Head of caudate nucleus (tissue), 42 donors: ENCODE data around the gene MYOF.

Experiments used
- DNase-seq, 42 donors: peaks; one replicate each; pipeline versions ENCODE4 v3.0.0 to v3.0.0-alpha.2; 2020 to 2021; ENCODE audit warnings: mixed read lengths in 7 of 42
- intact Hi-C: fragments of 100-400 bp; cut with DNase I; formaldehyde crosslinking; loops from one replicate; pipeline ENCODE4 v1.15.0; 2022

The MYOF gene

GRCh38 chr10:93482145-93482834, at the start of gene MYOF:
Gene MYOF (minus strand): TSS chr10:93482334. CDS start chr10:93482194, 140 bp downstream.
- intact Hi-C loops = loop anchor here (2.0 kb wide), 1 partner anchor 105 kb away; no protein-coding TSS in a partner anchor
- DNase-seq = peak in 27 of 42 donors; percentile 13 to 71 (median 44)

GRCh38 chr10:93518531-93518930, 36.4 kb upstream of the MYOF start:
- intact Hi-C loops = no loop called here
- DNase-seq = no peak

- DNase-seq = no peak
- intact Hi-C loops = no loop called here
Observed at GRCh38 chr10:93516006-93516380, 33.9 kb upstream of the MYOF start.

- intact Hi-C loops = no loop called here
- DNase-seq = peak in 9 of 42 donors; percentile 9 to 47 (median 28)
Observed at GRCh38 chr10:93515071-93516005, 33.2 kb upstream of the MYOF start.

GRCh38 chr10:93514521-93514920, 32.4 kb upstream of the MYOF start:
- no peak for DNase-seq
- intact Hi-C loops = no loop called here

GRCh38 chr10:93513091-93513490, 31.0 kb upstream of the MYOF start:
- no peak for DNase-seq
- intact Hi-C loops = no loop called here

GRCh38 chr10:93512565-93512964, 30.4 kb upstream of the MYOF start:
- intact Hi-C loops = no loop called here
- DNase-seq = no peak

- intact Hi-C loops = no loop called here
Observed at GRCh38 chr10:93509816-93510215, 27.7 kb upstream of the MYOF start.

GRCh38 chr10:93505075-93505474, 22.9 kb upstream of the MYOF start:
- no peak for DNase-seq
- intact Hi-C loops = no loop called here

More at GRCh38 chr10:93509816-93510215, 27.7 kb upstream of the MYOF start:
- no peak for DNase-seq

- no peak for DNase-seq
- intact Hi-C loops = no loop called here
Observed at GRCh38 chr10:93503075-93503474, 20.9 kb upstream of the MYOF start.

GRCh38 chr10:93501650-93502049, 19.5 kb upstream of the MYOF start:
- intact Hi-C loops = no loop called here
- DNase-seq = no peak

- DNase-seq = no peak
Observed at GRCh38 chr10:93498166-93498565, 16.0 kb upstream of the MYOF start.

GRCh38 chr10:93496322-93497041, 14.3 kb upstream of the MYOF start, which contains the start of gene CEP55:
Gene CEP55 (plus strand): TSS chr10:93496612. CDS start chr10:93500052, 3,440 bp downstream.
- intact Hi-C loops = no loop called here
- DNase-seq = peak; percentile 83 to 97 (median 95)

More at GRCh38 chr10:93498166-93498565, 16.0 kb upstream of the MYOF start:
- intact Hi-C loops = no loop called here

GRCh38 chr10:93495654-93496321, 13.7 kb upstream of the MYOF start:
- intact Hi-C loops = no loop called here
- peak in 27 of 42 donors; percentile 6 to 50 (median 23) for DNase-seq

- no peak for DNase-seq
- intact Hi-C loops = no loop called here
Observed at GRCh38 chr10:93494494-93494893, 12.4 kb upstream of the MYOF start.

GRCh38 chr10:93493162-93493561, 11.0 kb upstream of the MYOF start:
- no peak for DNase-seq
- intact Hi-C loops = no loop called here

GRCh38 chr10:93491602-93492121, 9.5 kb upstream of the MYOF start:
- intact Hi-C loops = no loop called here
- DNase-seq = no peak

GRCh38 chr10:93488956-93489528, 6.9 kb upstream of the MYOF start:
- intact Hi-C loops = no loop called here
- DNase-seq = no peak
